Osteocyte (in vitro differentiated cells): ENCODE results near the gene SIPA1L3. TPM values are rescaled to one million over a fixed set of nuclear protein-coding genes. Genes with fewer than 3 reads are reported as not detected.
"Not testable (repeated sequence)": the region's sequence is repeated elsewhere in the genome, so short reads cannot be mapped to it uniquely, and the experiment has no call there.

Experiments
- DNase-seq: peaks from one replicate; pipeline ENCODE4 v3.0.0; 2021; ENCODE audit warnings: mixed read lengths; ENCODE audit not compliant: unreplicated experiment; ENCODE audit errors: extremely low spot score
- H3K27ac Mint-ChIP-seq: one replicate; pipeline ENCODE4 v1.8.0; 2021; ENCODE audit warnings: mild to moderate bottlenecking, mixed read lengths; ENCODE audit not compliant: unreplicated experiment
- H3K27me3 Mint-ChIP-seq: one replicate; pipeline ENCODE4 v1.8.0; 2021; ENCODE audit warnings: mixed read lengths; ENCODE audit not compliant: unreplicated experiment
- H3K36me3 Mint-ChIP-seq: one replicate; pipeline ENCODE4 v1.8.0; 2021; ENCODE audit warnings: mixed read lengths; ENCODE audit not compliant: unreplicated experiment
- H3K4me1 Mint-ChIP-seq: one replicate; pipeline ENCODE4 v1.8.0; 2021; ENCODE audit warnings: mixed read lengths; ENCODE audit not compliant: unreplicated experiment
- H3K4me3 Mint-ChIP-seq: one replicate; pipeline ENCODE4 v1.8.0; 2021; ENCODE audit warnings: mild to moderate bottlenecking, moderate library complexity, mixed read lengths; ENCODE audit not compliant: unreplicated experiment
- H3K9me3 Mint-ChIP-seq: one replicate; pipeline ENCODE4 v1.8.0; 2021; ENCODE audit warnings: mixed read lengths; ENCODE audit not compliant: unreplicated experiment
- total RNA-seq: library from RNA; stranded (reverse); gene quantifications from 2 replicates; pipeline ENCODE4 v1.2.1, GENCODE V29; 2021
- TF ChIP-seq, protein P1 (sequence below): fragments of 200-600 bp; sonication (generic); IDR thresholded peaks from 2 replicates; pipeline ENCODE4 v1.5.0; 2021; ENCODE audit warnings: antibody characterized with exemption, mild to moderate bottlenecking, moderate library complexity

SIPA1L3 gene
- total RNA-seq, 1 donor from 2014 or later: 27.1 TPM

DNA sequence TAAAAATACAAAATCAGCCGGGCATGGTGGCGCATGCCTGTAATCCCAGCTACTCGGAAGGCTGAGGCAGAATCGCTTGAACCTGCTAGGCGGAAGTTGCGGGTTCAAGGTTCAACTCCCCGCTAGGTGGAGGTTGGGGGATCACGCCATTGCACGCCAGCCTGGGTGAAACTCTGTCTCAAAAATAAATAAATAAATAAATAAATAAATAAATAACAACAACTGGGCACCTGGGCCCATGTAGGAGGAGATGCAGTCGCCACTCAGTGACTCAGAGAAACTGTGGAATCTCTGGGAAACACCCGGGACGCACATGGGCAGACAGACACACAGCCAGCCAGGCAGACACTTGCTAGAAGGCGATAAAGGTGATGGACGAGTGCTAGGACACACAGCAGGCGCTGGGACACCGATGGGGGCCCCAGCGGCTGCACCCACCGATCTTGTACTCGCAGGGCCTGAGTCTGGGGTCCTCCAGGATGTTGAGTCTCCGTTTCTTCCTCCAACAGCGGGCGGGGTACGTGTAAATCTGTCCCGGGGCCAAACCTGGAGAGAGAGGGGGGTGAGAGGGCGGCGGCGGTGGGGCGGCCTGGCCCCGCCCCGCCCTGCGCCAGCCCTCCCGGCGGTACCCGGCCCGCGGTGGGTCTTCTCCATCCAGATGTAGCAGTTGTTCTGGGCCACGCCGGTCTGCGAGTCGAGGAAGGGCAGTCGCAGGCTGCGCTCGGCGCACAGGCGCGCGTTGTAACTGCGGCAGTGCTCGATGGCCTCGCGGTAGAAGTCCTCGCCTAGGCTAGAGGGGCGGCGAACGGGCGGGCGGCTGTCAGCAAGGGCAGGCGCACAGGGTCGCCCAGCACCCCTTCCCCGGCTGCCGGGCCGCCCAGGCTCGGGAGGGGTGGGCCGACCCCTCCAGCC is 315.2 kb downstream of the SIPA1L3 start:
- Mint-ChIP-seq H3K36me3 (no peaks in the 10 kb centered on the region), H3K4me1 (peaks cover 13% of the 10 kb centered on the region), H3K4me3 (no peak overlapping the region), H3K9me3 (no peaks in the 10 kb centered on the region), H3K27ac (no peak overlapping the region), H3K27me3 (no peaks in the 10 kb centered on the region)
- TF ChIP-seq, protein P1, sequence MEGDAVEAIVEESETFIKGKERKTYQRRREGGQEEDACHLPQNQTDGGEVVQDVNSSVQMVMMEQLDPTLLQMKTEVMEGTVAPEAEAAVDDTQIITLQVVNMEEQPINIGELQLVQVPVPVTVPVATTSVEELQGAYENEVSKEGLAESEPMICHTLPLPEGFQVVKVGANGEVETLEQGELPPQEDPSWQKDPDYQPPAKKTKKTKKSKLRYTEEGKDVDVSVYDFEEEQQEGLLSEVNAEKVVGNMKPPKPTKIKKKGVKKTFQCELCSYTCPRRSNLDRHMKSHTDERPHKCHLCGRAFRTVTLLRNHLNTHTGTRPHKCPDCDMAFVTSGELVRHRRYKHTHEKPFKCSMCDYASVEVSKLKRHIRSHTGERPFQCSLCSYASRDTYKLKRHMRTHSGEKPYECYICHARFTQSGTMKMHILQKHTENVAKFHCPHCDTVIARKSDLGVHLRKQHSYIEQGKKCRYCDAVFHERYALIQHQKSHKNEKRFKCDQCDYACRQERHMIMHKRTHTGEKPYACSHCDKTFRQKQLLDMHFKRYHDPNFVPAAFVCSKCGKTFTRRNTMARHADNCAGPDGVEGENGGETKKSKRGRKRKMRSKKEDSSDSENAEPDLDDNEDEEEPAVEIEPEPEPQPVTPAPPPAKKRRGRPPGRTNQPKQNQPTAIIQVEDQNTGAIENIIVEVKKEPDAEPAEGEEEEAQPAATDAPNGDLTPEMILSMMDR: no peak
- DNase-seq: no peak

DNA sequence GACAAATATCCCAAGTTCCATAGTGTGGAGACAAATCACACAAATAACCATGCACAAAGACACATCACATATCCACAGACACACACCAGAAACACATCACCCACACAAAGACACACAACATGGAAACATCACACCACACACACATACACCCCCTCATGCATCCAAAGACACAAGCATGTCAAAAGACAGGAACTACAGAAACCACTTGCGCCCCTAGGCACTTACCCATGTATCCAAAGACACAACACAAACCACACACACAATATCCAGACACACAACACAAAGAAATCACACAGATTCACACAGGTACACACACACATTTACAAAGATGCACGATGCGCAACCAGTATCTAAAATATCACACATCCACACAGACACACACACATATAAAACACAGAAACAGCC is 316.1 kb downstream of the SIPA1L3 start:
- Mint-ChIP-seq H3K4me3 (peak overlapping the region; percentile 82), H3K27ac (no peak overlapping the region), H3K27me3 (no peaks in the 10 kb centered on the region), H3K36me3 (no peaks in the 10 kb centered on the region), H3K9me3 (no peaks in the 10 kb centered on the region), H3K4me1 (peaks cover 19% of the 10 kb centered on the region)
- DNase-seq: no peak
- TF ChIP-seq, protein P1: no peak

DNA sequence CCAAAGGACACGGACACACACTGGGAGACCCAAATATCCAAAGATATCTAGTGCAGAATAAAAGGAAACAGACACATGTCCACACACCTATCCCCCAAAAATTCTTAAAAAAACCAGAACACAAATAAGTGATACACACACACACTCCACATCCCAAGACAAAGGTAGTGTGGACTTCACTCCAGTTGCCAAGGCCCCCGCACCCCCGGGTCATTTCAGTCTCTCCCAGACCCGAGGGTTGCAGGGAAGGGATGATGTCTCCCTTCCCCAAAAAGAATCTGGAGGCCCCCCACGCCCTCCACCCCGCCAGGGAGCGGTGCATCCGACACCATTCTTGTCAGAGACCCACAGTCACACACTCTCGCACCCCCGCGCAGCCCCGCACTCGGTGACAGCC is 316.6 kb downstream of the SIPA1L3 start:
- DNase-seq: no peak
- Mint-ChIP-seq H3K27me3 (no peaks in the 10 kb centered on the region), H3K27ac (no peak overlapping the region), H3K9me3 (no peaks in the 10 kb centered on the region), H3K4me1 (peaks cover 20% of the 10 kb centered on the region), H3K4me3 (peak overlapping the region; percentile 82), H3K36me3 (no peaks in the 10 kb centered on the region)
- TF ChIP-seq, protein P1: no peak

DNA sequence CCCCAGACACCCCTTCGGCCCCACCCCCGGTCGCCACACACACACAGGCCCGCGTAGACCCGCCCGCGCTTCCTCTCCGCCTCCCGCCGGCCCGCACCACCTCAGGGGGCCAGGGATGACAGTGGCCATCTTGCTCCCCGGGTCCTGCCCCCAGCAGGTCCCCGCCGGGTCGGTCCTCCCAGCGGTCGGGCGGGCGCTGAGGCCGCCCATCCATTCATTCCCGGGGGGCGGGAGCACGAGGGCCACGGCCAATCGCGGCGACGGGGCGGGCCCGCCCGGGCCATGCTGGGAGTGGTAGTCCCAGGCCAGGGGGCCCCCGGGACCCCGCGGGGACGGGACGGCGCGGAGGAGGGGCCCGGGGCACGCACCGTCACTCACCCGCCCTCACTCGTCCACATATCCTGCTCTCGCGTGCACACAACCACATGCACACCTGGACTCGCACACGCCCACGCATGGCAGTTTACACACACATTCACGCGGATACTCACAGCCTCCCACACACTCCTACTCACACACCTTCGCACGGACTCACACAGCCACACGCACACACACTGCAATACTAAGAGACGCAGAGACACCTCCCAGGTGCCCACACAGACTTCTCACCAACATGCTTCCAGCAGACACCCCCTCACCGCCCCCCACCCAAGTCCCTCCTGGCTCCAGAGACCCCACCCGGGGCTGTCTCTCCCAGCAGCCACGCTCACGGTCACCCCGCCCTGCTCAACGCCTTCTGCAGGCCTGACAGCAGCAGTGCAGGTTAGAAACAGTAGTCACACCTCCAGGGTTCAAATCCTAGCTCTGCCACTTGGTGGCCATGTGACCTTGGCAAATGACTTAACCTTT is 317.2 kb downstream of the SIPA1L3 start, which contains the start of gene DPF1:
Gene DPF1, minus strand, starts transcription at position 209 of the 849 bp plus-strand sequence. Its CDS starts 80 bp downstream, at position 129.
- Mint-ChIP-seq H3K4me1 (peaks cover 25% of the 10 kb centered on the region), H3K4me3 (peak within 1 kb of the TSS; percentile 82), H3K27ac (no peak within 1 kb of the TSS), H3K9me3 (no peaks in the 10 kb centered on the region), H3K27me3 (no peaks in the 10 kb centered on the region), H3K36me3 (no peaks in the 10 kb centered on the region)
- DNase-seq: peak; percentile 89
- TF ChIP-seq, protein P1: no peak

DNA sequence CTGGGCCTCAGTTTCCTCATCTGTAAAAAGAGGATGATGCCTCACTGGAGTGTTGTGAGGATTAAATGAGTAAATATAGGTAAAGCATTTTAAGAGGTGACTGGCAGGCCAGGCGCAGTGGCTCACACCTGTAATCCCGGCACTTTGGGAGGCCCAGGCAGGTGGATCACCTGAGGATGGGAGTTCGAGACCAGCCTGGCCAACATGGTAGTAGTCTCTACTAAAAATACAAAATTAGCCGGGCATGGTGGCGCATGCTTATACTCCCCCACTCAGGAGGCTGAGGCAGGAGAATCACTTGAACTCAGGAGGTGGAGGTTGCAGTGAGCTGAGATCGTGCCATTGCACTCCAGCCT is 317.8 kb downstream of the SIPA1L3 start:
- not testable (repeated sequence) for H3K27ac Mint-ChIP-seq, DNase-seq, H3K27me3 Mint-ChIP-seq, H3K36me3 Mint-ChIP-seq, H3K9me3 Mint-ChIP-seq
- Mint-ChIP-seq H3K4me1 (peaks cover 25% of the 10 kb centered on the region), H3K4me3 (peak overlapping the region; percentile 63)
